BJ (cell line): Measurements from ENCODE around the gene MRPL58. TPM values are rescaled to one million over a fixed set of nuclear protein-coding genes. Genes with fewer than 3 reads are reported as not detected.

Experiments
- CTCF ChIA-PET: fragments of 350-600 bp; formaldehyde crosslinking; extraction: SDS; loops from one replicate; lab custom pipeline; 2021; ENCODE audit warnings: antibody characterized with exemption, inconsistent platforms; lab: Yijun Ruan, JAX
- POLR2A ChIA-PET: fragments of 300-600 bp; sonication (Branson Sonifier 250); formaldehyde crosslinking; extraction: SDS; loops from one replicate; lab custom pipeline; 2021; ENCODE audit warnings: antibody characterized with exemption; lab: Charles Lee
- DNase-seq: peaks from one replicate; pipeline ENCODE4 v3.0.0-alpha.2; 2011; ENCODE audit warnings: low read depth
- H3K27me3 ChIP-seq: 2 replicates; pipeline ENCODE4 v1.6.0; 2011; ENCODE audit warnings: low read length; ENCODE audit not compliant: control insufficient read depth, insufficient read depth
- H3K36me3 ChIP-seq: 2 replicates; pipeline ENCODE4 v1.5.1; 2011; ENCODE audit warnings: low read length; ENCODE audit not compliant: control insufficient read depth, insufficient read depth
- H3K4me3 ChIP-seq: 2 replicates; pipeline ENCODE4 v1.5.1; 2011; ENCODE audit warnings: low read depth, mild to moderate bottlenecking, control low read depth, low read length
- CTCF ChIP-seq: IDR thresholded peaks from 2 replicates; pipeline ENCODE4 v1.5.1; 2011; ENCODE audit warnings: low read depth, mild to moderate bottlenecking, control low read depth, inconsistent platforms, low read length, moderate library complexity; ENCODE audit not compliant: insufficient read depth
- polyA plus RNA-seq: library from polyadenylated mRNA; depleted of rRNA; stranded (reverse); fragments of >200 nt; gene quantifications from 2 replicates; pipeline ENCODE4 v1.2.3, GENCODE V29; 2011

The MRPL58 gene
- polyA plus RNA-seq, 1 experiment, result 44.2 TPM

GRCh38 chr17:75064867-75065561, 52.5 kb downstream of the MRPL58 start:
- Histone ChIP-seq H3K4me3 (no peak overlapping the region), H3K27me3 (no peaks in the 10 kb centered on the region), H3K36me3 (peaks cover 24% of the 10 kb centered on the region)
- CTCF ChIA-PET, result interaction anchor here (1.3 to 1.7 kb wide), 2 partner anchors 11 to 41 kb away, joined by 4 read pairs; no protein-coding TSS in a partner anchor
- TF ChIP-seq CTCF, result no peak
- POLR2A ChIA-PET, result no interaction called here
- DNase-seq, result no peak

- ChIA-PET POLR2A (no interaction called here), CTCF (interaction anchor here (1.3 to 7.9 kb wide), 3 partner anchors 10 to 65 kb away, joined by 3 to 60 read pairs (median 4); no protein-coding TSS in a partner anchor)
- H3K27me3 ChIP-seq, result no peaks in the 10 kb centered on the region
- no peak for TF ChIP-seq CTCF
- H3K4me3 ChIP-seq, result no peak overlapping the region
- no peak for DNase-seq
- peaks cover 24% of the 10 kb centered on the region for H3K36me3 ChIP-seq
Measured at GRCh38 chr17:75065562-75066151, 53.2 kb downstream of the MRPL58 start.

- no peak for DNase-seq
- Histone ChIP-seq H3K36me3 (peaks cover 16% of the 10 kb centered on the region), H3K27me3 (no peaks in the 10 kb centered on the region), H3K4me3 (no peak overlapping the region)
- CTCF ChIA-PET, result interaction anchor here (0.5 to 7.9 kb wide), 8 partner anchors 8 to 171 kb away, joined by 3 to 60 read pairs (median 4); no protein-coding TSS in a partner anchor
- POLR2A ChIA-PET, result no interaction called here
- no peak for TF ChIP-seq CTCF
Measured at GRCh38 chr17:75067856-75068255, 55.4 kb downstream of the MRPL58 start.

- CTCF ChIA-PET, result interaction anchor here (0.7 to 7.9 kb wide), 10 partner anchors 9 to 170 kb away, joined by 3 to 60 read pairs (median 4); partner anchors contain the start of gene NT5C
- no peak overlapping the region for H3K4me3 ChIP-seq
- POLR2A ChIA-PET, result no interaction called here
- TF ChIP-seq CTCF, result no peak
- DNase-seq, result no peak
- peaks cover 7% of the 10 kb centered on the region for H3K36me3 ChIP-seq
- no peaks in the 10 kb centered on the region for H3K27me3 ChIP-seq
Measured at GRCh38 chr17:75068750-75069149, 56.3 kb downstream of the MRPL58 start.

- no peak for DNase-seq
- Histone ChIP-seq H3K27me3 (no peaks in the 10 kb centered on the region), H3K36me3 (peaks cover under 1% of the 10 kb centered on the region; the same call in 1 of the 2 replicates), H3K4me3 (no peak overlapping the region)
- peak; percentile 56 for TF ChIP-seq CTCF
- ChIA-PET CTCF (interaction anchor here (0.5 to 7.9 kb wide), 18 partner anchors 9 to 160 kb away, joined by 3 to 60 read pairs (median 4); partner anchors contain the start of genes ARMC7, NT5C and SLC16A5), POLR2A (no interaction called here)
Measured at GRCh38 chr17:75069783-75070182, 57.3 kb downstream of the MRPL58 start.
